Stimulated activated CD4-positive, alpha-beta T cell treated with anti-CD3 and anti-CD28 coated beads, Interleukin-12 subunit alpha, Interleukin-12 subunit beta, amount 100 ng/mL, for 24 hours (primary cell): Measurements from ENCODE around the gene CBLN2.
A peak's percentile ranks its signal among the peaks of the same experiment; 100 is the strongest.

Experiments
- DNase-seq, 2 experiments: peaks; one replicate each; pipeline ENCODE4 v3.0.0-alpha.2; 2020; ENCODE audit warnings: low read depth in 2 of 2

CBLN2 gene

GRCh38 chr18:72544092-72544886, at the start of gene CBLN2:
Gene CBLN2 (minus strand): TSS chr18:72544342. CDS start chr18:72542160, 2,182 bp downstream.
- peak in 1 of 2 experiments; percentile 33 for DNase-seq

GRCh38 chr18:72588360-72588759, 44.2 kb upstream of the CBLN2 start:
- no peak for DNase-seq

GRCh38 chr18:72584787-72585186, 40.6 kb upstream of the CBLN2 start:
- DNase-seq = no peak

- DNase-seq = no peak
These were observed 37.8 kb upstream of the CBLN2 start for GRCh38 chr18:72581976-72582375.

GRCh38 chr18:72572896-72573295, 28.8 kb upstream of the CBLN2 start:
- no peak for DNase-seq

- no peak for DNase-seq
These were observed 22.1 kb upstream of the CBLN2 start for GRCh38 chr18:72566290-72566689.

- DNase-seq = no peak
These were observed 11.8 kb upstream of the CBLN2 start for GRCh38 chr18:72555968-72556367.

GRCh38 chr18:72555101-72555500, 11.0 kb upstream of the CBLN2 start:
- no peak for DNase-seq

- DNase-seq = no peak
These were observed 636 bp downstream of the CBLN2 start for GRCh38 chr18:72543357-72544055.

GRCh38 chr18:72542984-72543356, 1.2 kb downstream of the CBLN2 start:
- DNase-seq = no peak

GRCh38 chr18:72542342-72542741, 1.8 kb downstream of the CBLN2 start:
- no peak for DNase-seq

- no peak for DNase-seq
These were observed 2.2 kb downstream of the CBLN2 start for GRCh38 chr18:72541871-72542332.

- DNase-seq = no peak
These were observed 4.2 kb downstream of the CBLN2 start for GRCh38 chr18:72539901-72540300.

GRCh38 chr18:72530622-72531021, 13.5 kb downstream of the CBLN2 start:
- DNase-seq = no peak

GRCh38 chr18:72504866-72505265, 39.3 kb downstream of the CBLN2 start:
- DNase-seq = no peak

GRCh38 chr18:72502671-72503431, 41.3 kb downstream of the CBLN2 start:
- DNase-seq = no peak

- DNase-seq = no peak
These were observed 51.6 kb downstream of the CBLN2 start for GRCh38 chr18:72492497-72492896.
